GM19240 (cell line): ENCODE measurements around the gene SULF2.
A peak's percentile ranks its signal among the peaks of the same experiment; 100 is the strongest.

Experiments
- DNase-seq: peaks from one replicate; pipeline ENCODE4 v3.0.0; 2011; ENCODE audit warnings: low spot score; ENCODE audit not compliant: insufficient read length

SULF2 gene

GRCh38 chr20:47713163-47713562, 72.1 kb downstream of the SULF2 start:
- DNase-seq, result no peak

DNA sequence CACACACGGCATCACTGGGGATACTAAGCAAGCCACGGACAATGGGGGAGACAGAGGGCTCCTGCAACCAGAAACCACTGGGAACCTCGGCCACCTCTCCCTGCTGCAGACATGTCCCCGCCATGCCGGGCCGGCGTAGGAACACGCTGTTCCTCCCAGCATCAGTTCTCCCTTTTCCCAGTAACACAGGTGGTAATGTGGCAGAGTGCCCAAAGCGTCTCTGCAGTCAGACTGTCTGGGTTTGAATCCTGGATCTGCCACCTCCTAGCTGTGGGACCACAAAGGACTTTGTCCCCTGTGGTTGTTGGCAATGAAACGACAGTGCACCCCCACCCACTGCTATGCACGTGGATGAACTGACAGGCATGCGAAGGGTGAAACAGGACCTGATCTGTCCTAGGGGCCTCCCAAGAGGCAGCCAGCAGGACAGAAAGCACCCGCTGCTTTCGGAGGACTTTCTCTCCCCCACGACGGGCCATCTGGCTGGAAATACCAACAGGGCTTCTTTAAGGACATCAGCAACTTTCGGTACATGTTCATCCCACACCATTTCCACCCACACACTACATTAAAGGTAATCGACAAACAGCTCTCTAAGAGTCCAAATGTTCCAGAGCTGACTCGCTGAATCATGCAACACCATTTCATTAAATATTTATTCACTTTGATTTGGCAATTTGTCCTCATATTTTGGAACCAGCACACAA, 74.1 kb downstream of the SULF2 start:
- no peak for DNase-seq

DNA sequence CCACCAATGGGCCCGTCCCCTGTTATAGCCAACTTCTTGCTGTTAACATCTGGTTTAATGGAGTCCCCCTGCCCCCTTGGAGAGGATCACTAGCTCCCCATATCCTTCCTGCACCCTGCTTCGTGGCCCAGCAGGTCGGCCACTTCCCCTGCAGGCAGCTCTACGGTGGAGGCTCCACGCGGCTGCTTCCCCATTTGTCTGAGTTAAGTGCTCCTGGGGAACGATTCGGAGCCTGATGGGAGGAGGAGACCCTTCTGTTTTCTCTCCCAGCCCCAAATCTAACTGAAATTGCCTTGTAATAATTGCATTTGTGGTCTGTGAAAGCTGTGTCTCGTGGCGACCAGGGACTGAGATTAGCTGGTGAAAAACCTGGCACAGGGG, 74.6 kb downstream of the SULF2 start:
- no peak for DNase-seq

- no peak for DNase-seq
Measured at GRCh38 chr20:47708953-47709833, 76.1 kb downstream of the SULF2 start.

GRCh38 chr20:47708140-47708807, 77.0 kb downstream of the SULF2 start:
- DNase-seq, result peak; percentile 16

DNA sequence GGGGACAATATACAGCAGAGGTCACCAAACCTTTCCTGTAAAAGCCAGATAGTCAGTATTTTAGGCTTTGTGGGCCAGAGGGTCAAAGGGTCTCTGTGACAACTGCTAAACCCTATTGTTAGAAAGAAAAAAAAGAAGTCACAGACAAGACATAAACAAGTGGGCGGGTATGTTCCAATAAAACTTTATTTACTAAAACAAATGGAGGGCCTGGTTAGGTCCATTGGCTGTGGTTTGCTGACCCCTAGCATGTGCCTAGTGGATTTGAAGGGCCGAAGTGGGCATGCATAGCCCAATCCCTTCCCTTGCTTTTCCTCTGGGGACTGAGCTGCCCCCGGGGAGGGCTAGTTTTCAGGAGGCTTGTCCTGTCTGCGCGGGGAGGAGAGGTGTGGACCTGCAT, 78.9 kb downstream of the SULF2 start:
- no peak for DNase-seq

DNA sequence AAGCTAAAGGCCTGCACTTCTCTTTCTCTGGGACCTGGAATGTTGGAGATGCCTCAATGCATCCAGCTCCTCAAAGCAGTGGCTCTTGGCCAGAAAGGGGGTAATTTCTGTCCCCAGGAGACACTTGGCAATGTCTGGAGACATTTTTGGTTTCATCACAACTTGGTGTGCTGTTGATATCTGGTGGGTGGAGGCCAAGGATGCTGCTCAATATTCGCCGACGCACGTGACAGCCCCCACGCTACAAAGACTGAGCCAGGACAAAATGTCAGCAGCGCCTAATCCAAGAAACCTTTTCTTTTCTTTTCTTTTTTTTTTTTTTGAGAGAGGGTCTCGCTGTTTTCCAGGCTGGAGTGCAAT, 79.8 kb downstream of the SULF2 start:
- DNase-seq, result no peak

DNA sequence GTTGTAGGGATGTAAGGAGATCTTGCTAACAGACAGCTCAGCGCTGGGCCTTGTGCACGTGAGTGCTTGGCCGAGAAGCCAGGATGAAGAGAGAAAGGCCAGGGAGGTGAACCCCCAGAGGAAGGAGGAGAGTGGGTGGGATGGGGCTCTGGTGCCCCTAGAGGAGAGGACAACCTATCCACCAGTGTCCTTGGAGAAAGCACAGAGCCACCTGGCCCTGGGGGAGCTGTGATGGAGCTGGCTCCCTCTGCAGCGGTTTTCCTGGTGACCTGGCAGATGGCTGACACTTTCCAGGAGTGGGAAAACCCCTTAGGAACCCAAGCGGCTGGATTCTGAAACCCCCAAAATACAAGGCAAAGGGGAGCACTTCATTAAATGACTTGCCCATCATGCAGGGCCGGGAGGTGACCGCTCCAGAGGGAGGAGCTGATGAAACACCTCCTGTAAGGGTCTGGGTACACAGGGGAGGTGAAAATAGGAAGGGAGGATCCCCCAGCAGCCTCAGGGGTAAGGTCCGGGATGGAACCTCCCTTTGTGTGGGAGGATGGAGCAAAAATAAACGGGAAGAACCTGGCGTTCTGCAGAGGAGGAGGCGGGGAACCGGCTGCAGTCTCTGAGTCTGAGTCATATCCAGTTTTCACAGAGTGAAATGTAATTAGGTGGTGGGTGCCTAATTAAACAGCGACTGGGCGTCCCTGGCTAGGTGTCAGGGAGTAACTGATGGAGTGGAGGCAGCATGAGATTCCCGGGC, 80.4 kb downstream of the SULF2 start:
- DNase-seq, result no peak

DNA sequence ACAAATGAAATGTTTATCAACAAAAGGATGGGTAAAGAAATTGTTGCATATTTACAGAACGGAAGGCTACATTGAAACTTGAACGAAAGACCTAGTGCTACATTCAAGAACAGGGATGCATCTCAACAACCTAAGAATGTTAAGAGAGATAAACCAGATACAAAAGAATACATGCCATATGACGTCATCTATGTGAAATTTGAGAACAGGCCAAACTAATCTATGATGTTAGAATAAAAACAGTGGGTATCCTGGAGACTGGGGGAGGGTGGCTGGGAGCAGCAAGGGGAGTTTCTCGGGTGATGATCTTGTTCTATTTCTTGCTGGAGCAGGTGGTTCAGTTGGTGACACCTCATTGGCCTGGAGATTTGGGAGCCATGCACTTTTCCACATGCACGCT, 81.5 kb downstream of the SULF2 start:
- no peak for DNase-seq

GRCh38 chr20:47701612-47702011, 83.7 kb downstream of the SULF2 start:
- DNase-seq, result no peak

GRCh38 chr20:47700327-47700726, 85.0 kb downstream of the SULF2 start:
- DNase-seq, result no peak

- DNase-seq, result no peak
Measured at GRCh38 chr20:47699818-47700217, 85.5 kb downstream of the SULF2 start.

DNA sequence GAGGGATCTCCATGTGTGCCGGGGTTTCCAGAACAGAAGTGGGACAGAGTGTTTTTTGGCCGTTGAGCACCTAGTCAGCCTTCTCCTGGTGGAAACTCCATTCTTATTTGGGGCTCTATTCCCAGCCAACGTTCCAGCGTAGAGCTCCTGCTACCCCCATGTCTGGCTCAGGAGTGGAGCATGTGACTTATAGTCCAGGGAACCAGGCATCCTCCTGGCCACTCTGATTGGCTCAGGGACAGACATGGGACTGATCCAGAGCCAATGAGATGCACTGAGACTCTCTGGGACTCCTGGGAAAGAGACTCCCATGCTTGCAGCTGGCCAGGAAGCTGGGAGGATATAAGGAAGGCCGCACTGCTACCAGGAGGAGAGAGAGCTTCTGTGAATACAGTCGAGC, 87.1 kb downstream of the SULF2 start:
- DNase-seq, result no peak

DNA sequence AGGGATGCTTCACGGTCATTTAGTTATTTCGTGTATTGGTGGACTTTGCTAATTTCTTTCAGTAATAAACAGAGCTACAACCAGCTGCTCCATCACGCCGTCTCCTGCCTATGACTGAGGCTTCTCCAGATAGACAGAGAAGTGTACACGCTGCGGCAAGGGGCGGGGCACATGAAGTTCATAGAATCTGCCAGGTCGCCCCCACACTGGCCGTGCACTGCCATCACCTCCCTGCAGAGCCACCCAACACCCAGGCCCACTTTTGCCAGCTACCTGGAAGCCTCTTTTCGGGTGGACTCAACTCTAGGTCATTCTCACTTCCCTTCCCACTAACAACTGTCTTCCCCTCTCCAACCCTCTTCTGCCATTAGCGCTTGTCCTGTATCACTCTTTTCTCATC, 88.4 kb downstream of the SULF2 start:
- no peak for DNase-seq

DNA sequence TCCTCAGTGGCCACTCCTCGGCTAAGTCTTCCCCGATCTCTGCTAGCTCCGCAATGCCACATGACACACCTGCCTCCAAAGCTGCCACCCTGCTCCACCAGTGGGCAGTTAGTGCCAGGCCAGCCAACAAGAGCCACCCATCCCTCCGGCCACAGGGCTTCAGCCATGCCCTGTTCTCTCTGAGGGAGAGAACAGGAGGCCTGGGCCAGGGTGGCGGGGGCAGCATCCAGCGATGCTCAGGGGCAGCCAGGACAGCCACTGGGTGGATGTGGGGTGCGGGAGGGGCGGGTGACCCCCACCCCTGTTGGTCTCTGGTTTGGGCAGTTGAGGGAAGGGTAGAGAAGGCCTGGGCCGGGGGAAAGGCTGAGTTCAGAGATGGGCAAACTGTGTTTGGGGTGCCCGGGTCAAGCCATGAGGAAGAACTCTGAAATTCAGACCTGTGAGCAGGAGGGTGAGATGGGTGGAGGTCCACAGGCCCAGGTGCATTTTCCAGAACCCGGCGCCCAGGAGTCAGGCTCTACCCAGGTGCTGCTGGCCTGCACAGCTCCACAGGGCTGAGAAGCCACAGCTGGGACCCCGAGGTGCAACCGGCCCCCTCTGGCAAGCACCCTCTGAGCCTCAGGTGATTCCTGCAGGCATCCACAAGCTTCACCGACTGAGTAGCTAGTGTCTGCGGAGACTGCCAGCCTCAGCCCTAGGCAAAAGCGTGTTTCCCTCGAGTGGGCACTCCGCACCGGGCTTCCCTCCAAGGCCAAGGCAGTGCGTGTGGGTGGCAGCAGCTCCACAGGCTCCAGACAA, 91.1 kb downstream of the SULF2 start:
- no peak for DNase-seq

- no peak for DNase-seq
Measured at GRCh38 chr20:47691625-47692024, 93.7 kb downstream of the SULF2 start.

GRCh38 chr20:47689731-47690130, 95.5 kb downstream of the SULF2 start:
- DNase-seq, result no peak

GRCh38 chr20:47688385-47689381, 96.6 kb downstream of the SULF2 start:
- DNase-seq, result no peak

GRCh38 chr20:47687095-47687987, 97.9 kb downstream of the SULF2 start:
- DNase-seq, result no peak
